GM19023 (cell line): Measurements from ENCODE around the gene PCBD2.
"Not testable (repeated sequence)": the region's sequence is repeated elsewhere in the genome, so short reads cannot be mapped to it uniquely, and the experiment has no call there.

Experiments used
- ATAC-seq: cut with Tn5 transposase; IDR thresholded peaks from one replicate; pipeline ENCODE4 v1.9.1; 2021; ENCODE audit warnings: mild to moderate bottlenecking, moderate library complexity; ENCODE audit not compliant: unreplicated experiment

PCBD2 gene

GRCh38 chr5:134957920-134958608, 53.1 kb downstream of the PCBD2 start:
- ATAC-seq = no peak

GRCh38 chr5:134958755-134959154, 53.8 kb downstream of the PCBD2 start:
- no peak for ATAC-seq

GRCh38 chr5:134963098-134963497, 58.2 kb downstream of the PCBD2 start:
- no peak for ATAC-seq

GRCh38 chr5:134964359-134965270, 59.7 kb downstream of the PCBD2 start:
- no peak for ATAC-seq

GRCh38 chr5:134965271-134965825, 60.4 kb downstream of the PCBD2 start:
- ATAC-seq = no peak

GRCh38 chr5:134967607-134968006, 62.7 kb downstream of the PCBD2 start, which contains the start of gene CATSPER3:
CATSPER3 (plus strand) TSS chr5:134967907; CDS start chr5:134967992, 85 bp downstream.
- no peak for ATAC-seq

- no peak for ATAC-seq
Measured at GRCh38 chr5:134968055-134968454, 63.1 kb downstream of the PCBD2 start.

- ATAC-seq = no peak
Measured at GRCh38 chr5:134969166-134969565, 64.2 kb downstream of the PCBD2 start.

- ATAC-seq = no peak
Measured at GRCh38 chr5:134975078-134975715, 70.3 kb downstream of the PCBD2 start.

GRCh38 chr5:134975843-134976242, 70.9 kb downstream of the PCBD2 start:
- ATAC-seq = no peak

- ATAC-seq = no peak
Measured at GRCh38 chr5:134976841-134977240, 71.9 kb downstream of the PCBD2 start.

- ATAC-seq = no peak
Measured at GRCh38 chr5:134979416-134979815, 74.5 kb downstream of the PCBD2 start.

- no peak for ATAC-seq
Measured at GRCh38 chr5:134982230-134982629, 77.3 kb downstream of the PCBD2 start.

- no peak for ATAC-seq
Measured at GRCh38 chr5:134989266-134989830, 84.4 kb downstream of the PCBD2 start.

- not testable (repeated sequence) for ATAC-seq
Measured at GRCh38 chr5:134990183-134990582, 85.3 kb downstream of the PCBD2 start.

GRCh38 chr5:134992148-134992547, 87.2 kb downstream of the PCBD2 start:
- no peak for ATAC-seq

GRCh38 chr5:134993161-134993560, 88.2 kb downstream of the PCBD2 start:
- ATAC-seq = no peak

GRCh38 chr5:134994560-134995156, 89.7 kb downstream of the PCBD2 start:
- ATAC-seq = no peak

GRCh38 chr5:134995850-134996402, 91.0 kb downstream of the PCBD2 start:
- ATAC-seq = no peak

GRCh38 chr5:134997015-134997414, 92.1 kb downstream of the PCBD2 start:
- ATAC-seq = no peak
